Thoracic aorta (tissue), 2 donors: Measurements from ENCODE around the gene PGRMC1. TPM values are rescaled to one million over a fixed set of nuclear protein-coding genes. Genes with fewer than 3 reads are reported as not detected.

ENCODE experiments used
- ATAC-seq: fragments of 150-250 bp; one replicate; pipeline ENCODE4 v1.8.0; 2017; ENCODE audit warnings: low read depth; ENCODE audit not compliant: insufficient number of reproducible peaks, low FRiP score
- DNase-seq: peaks from one replicate; pipeline ENCODE4 v3.0.0-alpha.2; 2020; ENCODE audit warnings: low spot score
- H3K27ac ChIP-seq, 2 donors: fragments of 200-600 bp; sonication (generic); 1 replicate in 1 of 2; 2 replicates in 1 of 2; pipeline ENCODE4 v1.5.1; 2016; ENCODE audit warnings: mild to moderate bottlenecking in 2 of 2, moderate library complexity in 2 of 2
- H3K27me3 ChIP-seq: fragments of 200-600 bp; sonication (generic); replicated peaks from 2 replicates; pipeline ENCODE4 v1.6.0; 2016; ENCODE audit warnings: mild to moderate bottlenecking; ENCODE audit not compliant: insufficient read depth
- H3K36me3 ChIP-seq: fragments of 200-600 bp; sonication (generic); one replicate; pipeline ENCODE4 v1.5.1; 2016
- H3K4me1 ChIP-seq, 2 donors: fragments of 200-600 bp; sonication (generic); 1 replicate in 1 of 2; 2 replicates in 1 of 2; pipeline versions ENCODE4 v1.5.1 to v1.6.0; 2016; ENCODE audit warnings: low read depth in 2 of 2, mild to moderate bottlenecking in 1 of 2; ENCODE audit not compliant: control insufficient read depth in 1 of 2
- H3K4me3 ChIP-seq: fragments of 200-600 bp; sonication (generic); 2 replicates; pipeline ENCODE4 v1.5.1; 2016; ENCODE audit warnings: mild to moderate bottlenecking
- H3K9me3 ChIP-seq: fragments of 200-600 bp; sonication (generic); 2 replicates; pipeline ENCODE4 v1.5.1; 2016
- CTCF ChIP-seq: fragments of 200-600 bp; sonication (generic); IDR thresholded peaks from one replicate; pipeline ENCODE4 v1.5.1; 2019; ENCODE audit warnings: antibody characterized with exemption
- total RNA-seq, 2 donors: library from RNA; depleted of rRNA; stranded (reverse); fragments of >200 nt; gene quantifications; one replicate each; pipeline versions ENCODE4 v1.1.0 to v1.2.3, GENCODE V29; 2016

Gene PGRMC1
- total RNA-seq, 2 donors from 2014 or later, result 105 to 135 TPM

- ATAC-seq (no peak), DNase-seq (no peak)
- H3K27me3 ChIP-seq, result no peaks in the 10 kb centered on the region
- H3K4me3 ChIP-seq, result no peak overlapping the region
- no peak for TF ChIP-seq CTCF
- no peaks in the 10 kb centered on the region for H3K9me3 ChIP-seq
- peaks cover 0 to 11% of the 10 kb centered on the region in 2 donors for H3K4me1 ChIP-seq
- no peak overlapping the region for H3K27ac ChIP-seq
- H3K36me3 ChIP-seq, result no peaks in the 10 kb centered on the region
These were observed 4.1 kb upstream of the PGRMC1 start for GRCh38 chrX:119231936-119232445.

DNA sequence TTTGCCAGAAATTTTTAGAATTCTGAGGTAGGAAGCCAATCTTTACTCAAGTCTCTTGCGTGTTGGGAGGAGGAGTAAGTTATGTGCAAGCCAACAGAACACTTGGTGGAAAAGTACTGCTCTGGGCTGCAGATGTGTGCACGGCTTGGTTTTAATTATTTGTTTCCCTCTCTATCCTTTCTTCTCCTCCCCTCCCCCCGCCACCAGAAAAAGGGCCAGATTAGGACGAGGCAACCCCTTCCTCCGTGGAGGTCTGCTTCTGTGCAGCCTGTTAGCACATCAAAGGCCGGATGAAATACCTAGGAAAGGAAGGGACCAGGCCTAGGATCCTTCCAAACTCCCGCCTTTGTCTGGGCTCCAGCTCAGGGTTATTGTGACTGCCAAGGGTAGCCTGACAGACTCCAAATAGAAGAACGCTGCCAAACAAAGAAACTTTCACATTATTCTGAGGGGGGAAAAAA is 1.0 kb upstream of the PGRMC1 start:
- no peak for DNase-seq
- TF ChIP-seq CTCF, result no peak
- peaks cover 0 to 23% of the 10 kb centered on the region in 2 donors for H3K4me1 ChIP-seq
- no peaks in the 10 kb centered on the region for H3K36me3 ChIP-seq
- no peaks in the 10 kb centered on the region for H3K9me3 ChIP-seq
- peak overlapping the region; percentile 88 for H3K4me3 ChIP-seq
- peak overlapping the region; percentile 79 to 91 for H3K27ac ChIP-seq
- no peaks in the 10 kb centered on the region for H3K27me3 ChIP-seq
- no peak for ATAC-seq

DNA sequence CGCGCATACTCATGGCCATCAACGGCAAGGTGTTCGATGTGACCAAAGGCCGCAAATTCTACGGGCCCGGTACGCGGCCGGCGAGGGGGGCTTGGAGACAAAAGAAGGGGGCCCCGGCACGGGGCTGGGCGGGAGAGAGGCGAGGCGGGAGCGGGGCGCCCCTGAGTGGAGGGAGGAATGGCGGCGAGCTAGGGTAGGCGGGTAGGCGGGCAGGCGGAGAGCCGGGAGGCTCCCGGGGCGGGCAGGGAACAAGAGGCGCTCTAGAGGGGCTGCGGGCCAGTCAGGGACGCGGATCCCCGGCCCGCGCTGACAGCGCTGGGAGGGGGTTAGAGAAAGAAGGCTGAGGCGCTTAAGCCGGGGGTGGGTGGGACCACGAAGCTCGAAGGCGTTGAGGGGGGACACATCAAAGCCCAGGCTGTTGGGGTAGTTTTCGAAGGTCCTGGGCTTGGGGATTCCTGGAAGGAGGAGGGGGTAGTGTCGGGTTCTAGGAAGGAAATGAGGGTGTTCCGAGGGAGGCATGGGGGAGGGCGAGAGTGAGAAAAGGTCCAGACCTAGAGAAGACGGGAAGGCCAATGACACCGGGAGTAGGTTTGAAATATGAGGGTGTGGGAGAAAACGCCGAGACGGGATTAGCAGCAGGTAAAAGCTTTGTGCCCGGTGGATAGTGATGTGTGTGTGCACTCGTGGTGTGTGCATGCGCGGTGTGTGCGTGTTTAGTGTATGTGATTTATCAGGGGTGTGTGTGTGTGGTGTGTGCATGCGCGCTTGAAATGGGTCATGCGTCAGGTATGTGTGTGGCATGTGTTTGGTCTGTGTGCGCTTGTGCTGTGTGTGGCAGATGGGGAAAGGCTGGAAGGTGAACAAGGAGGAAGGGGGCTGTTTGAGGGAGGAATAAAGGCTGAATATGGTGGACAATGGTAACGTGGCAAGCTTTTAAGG is 807 bp downstream of the PGRMC1 start:
- peak overlapping the region; percentile 84 to 91 for H3K27ac ChIP-seq
- H3K36me3 ChIP-seq, result no peaks in the 10 kb centered on the region
- ATAC-seq (peak; percentile 26), DNase-seq (no peak)
- H3K27me3 ChIP-seq, result no peaks in the 10 kb centered on the region
- peak overlapping the region; percentile 88 for H3K4me3 ChIP-seq
- H3K9me3 ChIP-seq, result no peaks in the 10 kb centered on the region
- TF ChIP-seq CTCF, result no peak
- H3K4me1 ChIP-seq, result peaks cover 0 to 25% of the 10 kb centered on the region in 2 donors

- ATAC-seq (no peak), DNase-seq (no peak)
- H3K9me3 ChIP-seq, result no peaks in the 10 kb centered on the region
- peak overlapping the region in 1 of 2 donors; percentile 91 for H3K27ac ChIP-seq
- H3K36me3 ChIP-seq, result no peaks in the 10 kb centered on the region
- peaks cover 0 to 25% of the 10 kb centered on the region in 2 donors for H3K4me1 ChIP-seq
- peak overlapping the region; percentile 88 for H3K4me3 ChIP-seq
- H3K27me3 ChIP-seq, result no peaks in the 10 kb centered on the region
- no peak for TF ChIP-seq CTCF
These were observed 1.5 kb downstream of the PGRMC1 start for GRCh38 chrX:119237562-119237942.

- Histone ChIP-seq H3K4me1 (peaks cover 0 to 25% of the 10 kb centered on the region in 2 donors), H3K4me3 (no peak overlapping the region), H3K36me3 (no peaks in the 10 kb centered on the region), H3K9me3 (no peaks in the 10 kb centered on the region), H3K27ac (no peak overlapping the region), H3K27me3 (no peaks in the 10 kb centered on the region)
- ATAC-seq, result no peak
- no peak for TF ChIP-seq CTCF
- DNase-seq, result no peak
These were observed 2.5 kb downstream of the PGRMC1 start for GRCh38 chrX:119238557-119238956.
